GM21423 (cell line): ENCODE results near the gene TMEM63A.
"Not testable (repeated sequence)": the region's sequence is repeated elsewhere in the genome, so short reads cannot be mapped to it uniquely, and the experiment has no call there.

ENCODE experiments used
- ATAC-seq: cut with Tn5 transposase; IDR thresholded peaks from one replicate; pipeline ENCODE4 v1.9.1; 2021; ENCODE audit warnings: mild to moderate bottlenecking, moderate library complexity; ENCODE audit not compliant: unreplicated experiment

Gene TMEM63A

DNA sequence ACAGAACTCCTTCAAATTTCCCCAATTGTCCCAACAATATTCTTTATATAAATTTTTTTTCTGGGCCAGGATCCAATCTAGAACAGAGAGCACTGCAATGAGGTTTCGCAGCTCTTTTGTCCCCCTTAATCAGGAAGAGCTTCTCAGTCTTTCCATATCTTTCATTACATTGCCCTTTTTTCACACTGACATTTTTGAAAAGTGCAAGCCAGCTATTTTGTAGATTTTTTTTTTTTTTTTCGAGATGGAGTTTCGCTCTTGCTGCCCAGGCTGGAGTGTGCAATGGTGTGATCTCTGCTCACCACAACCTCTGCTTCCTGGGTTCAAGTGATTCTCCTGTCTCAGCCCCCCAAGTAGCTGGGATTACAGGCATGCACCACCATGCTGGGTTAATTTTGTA is 75.4 kb downstream of the TMEM63A start:
- ATAC-seq, result not testable (repeated sequence)

DNA sequence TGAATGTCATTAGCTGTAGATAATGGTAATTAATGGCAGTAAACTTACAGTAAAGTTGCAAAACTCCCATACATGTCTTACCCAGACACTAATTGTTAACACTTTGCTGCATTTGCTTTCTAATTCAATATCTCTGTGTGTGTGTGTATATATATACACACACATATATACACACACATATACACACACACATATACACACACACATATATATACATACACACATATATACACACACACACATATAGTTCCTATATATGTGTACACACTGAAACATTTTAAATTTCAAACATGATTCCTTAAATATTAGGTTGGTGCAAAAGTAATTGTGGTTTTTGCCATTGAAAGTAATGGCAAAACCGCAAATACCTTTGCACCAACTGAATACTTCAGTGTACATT is 75.9 kb downstream of the TMEM63A start:
- ATAC-seq, result no peak

DNA sequence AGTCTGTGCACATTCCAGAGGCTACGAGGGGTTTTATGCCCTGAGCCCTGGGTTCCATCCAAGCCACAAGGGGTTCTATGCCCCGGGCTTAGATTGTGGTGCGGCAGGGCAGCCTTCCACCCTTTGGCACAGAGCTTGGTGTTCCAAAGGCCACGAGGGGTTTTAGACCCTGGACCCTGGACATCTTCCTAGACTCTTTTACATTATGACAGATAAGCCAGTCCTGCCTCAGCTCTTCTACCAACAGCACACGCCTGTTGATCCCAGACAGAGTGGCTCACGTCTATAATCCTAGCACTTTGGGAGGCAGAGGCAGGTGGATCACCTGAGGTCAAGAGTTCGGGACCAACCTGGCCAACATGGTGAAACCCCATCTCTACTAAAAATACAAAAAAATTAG is 81.0 kb downstream of the TMEM63A start:
- ATAC-seq, result not testable (repeated sequence)

DNA sequence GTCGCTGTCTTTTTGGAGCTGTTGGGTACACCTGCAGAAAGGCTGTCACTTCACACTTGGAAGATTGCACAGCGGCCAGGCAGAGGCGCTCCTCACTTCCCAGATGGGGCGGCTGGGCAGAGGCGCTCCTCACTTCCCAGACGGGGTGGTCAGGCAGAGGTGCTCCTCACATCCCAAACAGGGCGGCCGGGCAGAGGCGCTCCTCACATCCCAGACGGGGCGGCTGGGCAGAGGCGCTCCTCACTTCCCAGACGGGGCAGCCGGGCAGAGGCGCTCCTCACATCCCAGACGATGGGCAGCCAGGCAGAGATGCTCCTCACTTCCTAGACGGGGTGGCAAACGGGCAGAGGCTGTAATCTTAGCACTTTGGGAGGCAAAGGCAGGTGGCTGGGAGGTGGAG is 86.1 kb downstream of the TMEM63A start:
- ATAC-seq, result not testable (repeated sequence)
